ENCODE measurements around the gene MED4. TPM values are rescaled to one million over a fixed set of nuclear protein-coding genes. Genes with fewer than 3 reads are reported as not detected.

The MED4 gene
- total and polyA plus RNA-seq, 5 experiments from 2014 or later: 47.1 to 91.9 (median 88.9) TPM

- H3K27ac Mint-ChIP-seq: no peak overlapping the region
Measured at GRCh38 chr13:48054601-48055000, 40.3 kb downstream of the MED4 start.

GRCh38 chr13:48050550-48050949, 44.4 kb downstream of the MED4 start:
- no peak for DNase-seq
- H3K4me1 Mint-ChIP-seq: peaks cover 0 to 4% (median 0%) of the 10 kb centered on the region in 4 donors
- no peaks in the 10 kb centered on the region for H3K27me3 Mint-ChIP-seq
- no peak for ATAC-seq
- H3K9me3 Mint-ChIP-seq: no peaks in the 10 kb centered on the region
- H3K4me3 Mint-ChIP-seq: no peak overlapping the region
- H3K36me3 Mint-ChIP-seq: peaks cover 5 to 76% (median 12%) of the 10 kb centered on the region in 3 donors
- peak overlapping the region in 3 of 10 donors; percentile 3 to 73 (median 49) for H3K27ac Mint-ChIP-seq
- POLR2A ChIA-PET: interaction anchor here (0.6 kb wide), 1 partner anchor 44 kb away, joined by 3 read pairs; no protein-coding TSS in a partner anchor

More at GRCh38 chr13:48054601-48055000, 40.3 kb downstream of the MED4 start:
- POLR2A ChIA-PET: no interaction called here
- ATAC-seq (no peak), DNase-seq (no peak)
- Mint-ChIP-seq H3K9me3 (no peaks in the 10 kb centered on the region), H3K4me1 (peaks cover 0 to 15% (median 0%) of the 10 kb centered on the region in 4 donors), H3K27me3 (no peaks in the 10 kb centered on the region), H3K36me3 (peaks cover 5 to 64% (median 8%) of the 10 kb centered on the region in 3 donors), H3K4me3 (no peak overlapping the region)

- Mint-ChIP-seq H3K27me3 (no peaks in the 10 kb centered on the region), H3K36me3 (peaks cover 0 to 51% (median 11%) of the 10 kb centered on the region in 3 donors)
Measured at GRCh38 chr13:48043789-48044503, 51.0 kb downstream of the MED4 start.

GRCh38 chr13:48042894-48043293, 52.0 kb downstream of the MED4 start:
- Mint-ChIP-seq H3K27ac (peak overlapping the region in 7 of 10 donors; percentile 21 to 92 (median 58)), H3K9me3 (no peaks in the 10 kb centered on the region), H3K36me3 (peaks cover 0 to 42% (median 9%) of the 10 kb centered on the region in 3 donors), H3K4me3 (no peak overlapping the region), H3K4me1 (peaks cover 9 to 30% (median 13%) of the 10 kb centered on the region in 4 donors), H3K27me3 (no peaks in the 10 kb centered on the region)
- POLR2A ChIA-PET: no interaction called here
- DNase-seq (no peak), ATAC-seq (no peak)

More at GRCh38 chr13:48043789-48044503, 51.0 kb downstream of the MED4 start:
- DNase-seq (no peak), ATAC-seq (no peak)
- Mint-ChIP-seq H3K27ac (peak overlapping the region in 6 of 10 donors; percentile 4 to 92 (median 52)), H3K4me1 (peaks cover 4 to 20% (median 7%) of the 10 kb centered on the region in 4 donors), H3K4me3 (no peak overlapping the region), H3K9me3 (no peaks in the 10 kb centered on the region)
- POLR2A ChIA-PET: no interaction called here

GRCh38 chr13:48040896-48041295, 54.0 kb downstream of the MED4 start:
- Mint-ChIP-seq H3K36me3 (peaks cover 0 to 28% (median 10%) of the 10 kb centered on the region in 3 donors), H3K27ac (peak overlapping the region in 1 of 10 donors; percentile 43), H3K27me3 (no peaks in the 10 kb centered on the region), H3K9me3 (no peaks in the 10 kb centered on the region), H3K4me3 (no peak overlapping the region), H3K4me1 (peaks cover 15 to 46% (median 23%) of the 10 kb centered on the region in 4 donors)
- DNase-seq (no peak), ATAC-seq (no peak)
- POLR2A ChIA-PET: no interaction called here

- Mint-ChIP-seq H3K4me3 (peak overlapping the region in 4 of 10 donors; percentile 19 to 92 (median 34)), H3K27me3 (no peaks in the 10 kb centered on the region), H3K9me3 (no peaks in the 10 kb centered on the region), H3K27ac (peak overlapping the region in 5 of 10 donors; percentile 31 to 94 (median 55)), H3K4me1 (peaks cover 15 to 46% (median 23%) of the 10 kb centered on the region in 4 donors), H3K36me3 (peaks cover 0 to 27% (median 10%) of the 10 kb centered on the region in 3 donors)
- ATAC-seq: no peak
- POLR2A ChIA-PET: interaction anchor here (0.7 kb wide), 1 partner anchor 254 kb away, joined by 3 read pairs; no protein-coding TSS in a partner anchor
- no peak for DNase-seq
Measured at GRCh38 chr13:48040049-48040448, 54.9 kb downstream of the MED4 start.

GRCh38 chr13:48038761-48039160, 56.1 kb downstream of the MED4 start:
- ATAC-seq: no peak
- H3K4me3 Mint-ChIP-seq: peak overlapping the region; percentile 85 to 96 (median 93)
- peaks cover 0 to 35% (median 10%) of the 10 kb centered on the region in 3 donors for H3K36me3 Mint-ChIP-seq
- H3K9me3 Mint-ChIP-seq: no peaks in the 10 kb centered on the region
- peak in 1 of 10 donors; percentile 3 for DNase-seq
- H3K4me1 Mint-ChIP-seq: peaks cover 15 to 43% (median 29%) of the 10 kb centered on the region in 4 donors
- H3K27ac Mint-ChIP-seq: peak overlapping the region; percentile 94 to 100 (median 98)
- no peaks in the 10 kb centered on the region for H3K27me3 Mint-ChIP-seq
- POLR2A ChIA-PET: interaction anchor here (1.7 to 2.6 kb wide), 3 partner anchors 56 to 937 kb away, joined by 8 to 24 read pairs (median 8); partner anchors contain the start of genes FNDC3A, ITM2B and MED4

- DNase-seq (peak; percentile 94 to 98 (median 96)), ATAC-seq (peak; percentile 89 to 90)
- POLR2A ChIA-PET: interaction anchor here (0.7 to 2.6 kb wide), 11 partner anchors 15 to 1899 kb away, joined by 3 to 24 read pairs (median 4); partner anchors contain the start of genes CAB39L, FNDC3A, ITM2B and MED4
- no peaks in the 10 kb centered on the region for H3K27me3 Mint-ChIP-seq
- peak within 1 kb of the TSS; percentile 94 to 100 (median 98) for H3K27ac Mint-ChIP-seq
- peaks cover 0 to 30% (median 10%) of the 10 kb centered on the region in 3 donors for H3K36me3 Mint-ChIP-seq
- peaks cover 15 to 40% (median 26%) of the 10 kb centered on the region in 4 donors for H3K4me1 Mint-ChIP-seq
- H3K4me3 Mint-ChIP-seq: peak within 1 kb of the TSS; percentile 85 to 96 (median 93)
- H3K9me3 Mint-ChIP-seq: no peaks in the 10 kb centered on the region
Measured at GRCh38 chr13:48037346-48038173, 57.3 kb downstream of the MED4 start, which contains the start of gene NUDT15. NUDT15 (plus strand) TSS chr13:48037726; CDS start chr13:48037747, 21 bp downstream.

GRCh38 chr13:48029859-48030258, 65.0 kb downstream of the MED4 start:
- no peaks in the 10 kb centered on the region for H3K27me3 Mint-ChIP-seq
- no peak overlapping the region for H3K4me3 Mint-ChIP-seq
- H3K9me3 Mint-ChIP-seq: peaks cover 0 to 14% (median 3%) of the 10 kb centered on the region in 9 donors
- H3K4me1 Mint-ChIP-seq: peaks cover 0 to 13% (median 4%) of the 10 kb centered on the region in 4 donors
- peaks cover 13 to 30% (median 23%) of the 10 kb centered on the region in 3 donors for H3K36me3 Mint-ChIP-seq
- ATAC-seq: no peak
- DNase-seq: no peak
- no peak overlapping the region for H3K27ac Mint-ChIP-seq
- POLR2A ChIA-PET: no interaction called here

- POLR2A ChIA-PET: no interaction called here
- no peak overlapping the region for H3K27ac Mint-ChIP-seq
Measured at GRCh38 chr13:48028066-48028465, 66.8 kb downstream of the MED4 start.

More at GRCh38 chr13:48028066-48028465, 66.8 kb downstream of the MED4 start:
- DNase-seq: no peak
- Mint-ChIP-seq H3K27me3 (no peaks in the 10 kb centered on the region), H3K9me3 (peaks cover 0 to 14% (median 3%) of the 10 kb centered on the region in 9 donors), H3K36me3 (peaks cover 13 to 24% (median 23%) of the 10 kb centered on the region in 3 donors), H3K4me3 (no peak overlapping the region), H3K4me1 (peaks cover 0 to 7% (median under 1%) of the 10 kb centered on the region in 4 donors)
- no peak for ATAC-seq
